Caco-2 (cell line): ENCODE data around the gene PCNP. TPM values are rescaled to one million over a fixed set of nuclear protein-coding genes. Genes with fewer than 3 reads are reported as not detected.

Source experiments
- Bru-seq: library from RNA; stranded (reverse); fragments of 400-500 nt; gene quantifications from one replicate; lab custom pipeline; 2021; lab: Mats Ljungman, UMichigan
- BruChase-seq, 2 experiments: library from RNA; stranded (reverse); fragments of 400-500 nt; gene quantifications; one replicate each; lab custom pipeline; 2021; lab: Mats Ljungman, UMichigan
- BruUV-seq: library from RNA; stranded (reverse); fragments of 400-500 nt; replicated peaks from 2 replicates; lab custom pipeline; 2021; lab: Mats Ljungman, UMichigan
- CTCF ChIA-PET: fragments of 300-600 bp; sonication (Branson Sonifier 250); formaldehyde crosslinking; loops from one replicate; lab custom pipeline; 2022; ENCODE audit warnings: antibody characterized with exemption; lab: Charles Lee
- POLR2A ChIA-PET: fragments of 300-600 bp; sonication (Branson Sonifier 250); formaldehyde crosslinking; loops from one replicate; lab custom pipeline; 2022; ENCODE audit warnings: antibody characterized with exemption; lab: Charles Lee
- DNase-seq, 2 experiments: peaks; one replicate each; pipeline versions ENCODE4 v3.0.0 to v3.0.0-alpha.2; 2020 to 2022
- H3K27me3 ChIP-seq: replicated peaks from 2 replicates; pipeline ENCODE4 v1.6.0; 2011; ENCODE audit warnings: low read length; ENCODE audit not compliant: control insufficient read depth, insufficient read depth
- H3K36me3 ChIP-seq: 2 replicates; pipeline ENCODE4 v1.5.1; 2011; ENCODE audit warnings: low read length; ENCODE audit not compliant: control insufficient read depth, insufficient read depth
- H3K4me1 ChIP-seq: fragments of 250-450 bp; sonication (Bioruptor Pico); 2 replicates; pipeline ENCODE4 v1.5.1; 2020; ENCODE audit warnings: mild to moderate bottlenecking
- H3K4me3 ChIP-seq: 2 replicates; pipeline ENCODE4 v1.5.1; 2011; ENCODE audit warnings: low read depth, mild to moderate bottlenecking, control low read depth, low read length
- H3K9me3 ChIP-seq: fragments of 250-450 bp; sonication (Bioruptor Pico); 2 replicates; pipeline ENCODE4 v1.5.1; 2020; ENCODE audit warnings: mild to moderate bottlenecking, moderate library complexity
- H3K27ac Mint-ChIP-seq: one replicate; pipeline ENCODE4 v1.8.0; 2022; ENCODE audit warnings: mixed read lengths; ENCODE audit not compliant: unreplicated experiment
- H3K27me3 Mint-ChIP-seq: one replicate; pipeline ENCODE4 v1.8.0; 2022; ENCODE audit warnings: mixed read lengths; ENCODE audit not compliant: insufficient read depth, unreplicated experiment
- H3K36me3 Mint-ChIP-seq: one replicate; pipeline ENCODE4 v1.8.0; 2022; ENCODE audit warnings: mild to moderate bottlenecking, mixed read lengths; ENCODE audit not compliant: insufficient read depth, unreplicated experiment
- H3K4me1 Mint-ChIP-seq: one replicate; pipeline ENCODE4 v1.8.0; 2022; ENCODE audit warnings: low read depth, mixed read lengths; ENCODE audit not compliant: unreplicated experiment
- H3K4me3 Mint-ChIP-seq: one replicate; pipeline ENCODE4 v1.8.0; 2022; ENCODE audit warnings: mild to moderate bottlenecking, moderate library complexity, mixed read lengths; ENCODE audit not compliant: unreplicated experiment
- H3K9me3 Mint-ChIP-seq: one replicate; pipeline ENCODE4 v1.8.0; 2022; ENCODE audit warnings: mixed read lengths; ENCODE audit not compliant: unreplicated experiment
- intact Hi-C: fragments of 100-400 bp; cut with micrococcal nuclease; formaldehyde crosslinking; loops from one replicate; pipeline ENCODE4 v1.10.0; 2022; ENCODE audit not compliant: unreplicated experiment
- long read RNA-seq: library from polyadenylated mRNA; stranded (forward); transcript quantifications from one replicate; pipeline ENCODE4 v2.0.0, GENCODE V29; 2022
- total RNA-seq: library from RNA; stranded (reverse); gene quantifications from 2 replicates; pipeline ENCODE4 v1.2.3, GENCODE V29; 2022
- TF ChIP-seq, protein P1 (sequence below), 2 experiments: fragments of 200-600 bp in 1 of 2; IDR thresholded peaks; 1 replicate in 1 of 2; 2 replicates in 1 of 2; pipeline versions ENCODE4 v1.5.1 to v1.8.0; 2011 to 2022; ENCODE audit warnings: antibody characterized with exemption in 1 of 2, control low read depth in 1 of 2, inconsistent platforms in 1 of 2, low read depth in 1 of 2, low read length in 1 of 2, mild to moderate bottlenecking in 1 of 2, moderate library complexity in 1 of 2; ENCODE audit not compliant: insufficient read depth in 1 of 2, severe bottlenecking in 1 of 2, unreplicated experiment in 1 of 2

The PCNP gene, protein sequence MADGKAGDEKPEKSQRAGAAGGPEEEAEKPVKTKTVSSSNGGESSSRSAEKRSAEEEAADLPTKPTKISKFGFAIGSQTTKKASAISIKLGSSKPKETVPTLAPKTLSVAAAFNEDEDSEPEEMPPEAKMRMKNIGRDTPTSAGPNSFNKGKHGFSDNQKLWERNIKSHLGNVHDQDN
- total RNA-seq (128 and 141 TPM in 2 replicates), Bru-seq, nascent RNA (percentile 95 among the genes with signal in this experiment), BruChase-seq, experiment 1, labeled RNA remaining after a 2-hour chase (percentile 96 among the genes with signal in this experiment), BruChase-seq, experiment 2, labeled RNA remaining after a 6-hour chase (percentile 98 among the genes with signal in this experiment)
- long read RNA-seq, transcript PCNP-201 (5 exons, 2,342 nt) = major isoform, 221 of 370 reads
- long read RNA-seq, transcript PCNP-207 (5 exons, 786 nt) = minor isoform, 8 of 370 reads
- long read RNA-seq, transcript PCNP-202 (5 exons, 2,165 nt) = minor isoform, 82 of 370 reads
- long read RNA-seq, transcript PCNP-204 (4 exons, 2,028 nt) = minor isoform, 10 of 370 reads
- long read RNA-seq, partial matches to known transcripts = 2 of 370 reads
- long read RNA-seq, other reads (novel, unspliced or antisense) = 42 of 370 reads

DNA sequence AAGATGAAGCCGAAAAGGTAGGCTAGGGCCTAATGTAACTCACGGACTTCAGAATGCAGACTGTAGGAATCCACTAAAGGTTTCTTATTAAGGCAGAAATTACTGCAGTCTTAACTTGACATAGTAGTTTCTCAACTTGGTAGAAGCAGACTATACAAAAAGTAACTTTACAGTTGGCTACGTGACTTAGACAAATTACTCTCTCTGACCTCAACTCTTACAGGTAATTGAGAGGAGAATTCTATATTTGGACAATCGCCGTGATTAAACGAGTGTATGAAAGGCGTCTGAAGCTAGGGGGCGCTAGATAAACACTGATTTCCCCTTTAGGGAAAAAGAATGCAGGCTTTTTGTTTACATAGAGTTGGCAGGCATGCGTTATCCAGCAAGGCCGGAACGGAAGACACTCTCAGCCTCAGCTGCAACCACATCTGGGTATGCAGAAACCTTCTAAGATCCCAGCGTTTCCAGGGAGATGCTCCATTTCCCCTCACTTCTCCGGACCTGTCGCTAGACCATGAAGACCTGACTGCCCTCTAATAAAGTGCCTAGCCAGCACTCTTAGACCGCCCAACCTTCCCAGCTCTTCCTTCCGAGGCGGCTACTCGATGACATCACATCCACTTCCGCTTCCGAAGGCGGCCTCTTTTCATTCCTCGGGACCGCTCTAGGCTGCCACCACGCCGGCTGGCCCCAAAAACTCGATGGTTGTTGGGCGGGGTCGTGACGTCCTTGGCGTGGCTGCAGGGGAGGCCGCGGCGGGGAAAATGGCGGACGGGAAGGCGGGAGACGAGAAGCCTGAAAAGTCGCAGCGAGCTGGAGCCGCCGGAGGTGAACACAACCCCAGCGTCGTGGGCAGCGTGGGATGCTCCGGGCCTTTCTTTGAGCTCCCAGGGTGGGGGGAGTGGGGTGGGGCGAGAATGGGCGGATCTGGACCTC lies at the start of gene PCNP:
TSS of gene PCNP (plus strand) at position 732 of the 939 bp plus-strand sequence. CDS start at position 768, 36 bp downstream.
- Mint-ChIP-seq H3K27ac (peak within 1 kb of the TSS; percentile 99), H3K4me3 (peak within 1 kb of the TSS; percentile 96), H3K4me1 (peaks cover 12% of the 10 kb centered on the region), H3K27me3 (no peaks in the 10 kb centered on the region), H3K36me3 (peaks cover 22% of the 10 kb centered on the region), H3K9me3 (no peaks in the 10 kb centered on the region)
- CTCF ChIA-PET = interaction anchor here (0.8 to 2.0 kb wide), 5 partner anchors 62 to 104 kb away, joined by 3 to 6 read pairs (median 3); partner anchors contain the start of gene ZBTB11
- TF ChIP-seq, protein P1, sequence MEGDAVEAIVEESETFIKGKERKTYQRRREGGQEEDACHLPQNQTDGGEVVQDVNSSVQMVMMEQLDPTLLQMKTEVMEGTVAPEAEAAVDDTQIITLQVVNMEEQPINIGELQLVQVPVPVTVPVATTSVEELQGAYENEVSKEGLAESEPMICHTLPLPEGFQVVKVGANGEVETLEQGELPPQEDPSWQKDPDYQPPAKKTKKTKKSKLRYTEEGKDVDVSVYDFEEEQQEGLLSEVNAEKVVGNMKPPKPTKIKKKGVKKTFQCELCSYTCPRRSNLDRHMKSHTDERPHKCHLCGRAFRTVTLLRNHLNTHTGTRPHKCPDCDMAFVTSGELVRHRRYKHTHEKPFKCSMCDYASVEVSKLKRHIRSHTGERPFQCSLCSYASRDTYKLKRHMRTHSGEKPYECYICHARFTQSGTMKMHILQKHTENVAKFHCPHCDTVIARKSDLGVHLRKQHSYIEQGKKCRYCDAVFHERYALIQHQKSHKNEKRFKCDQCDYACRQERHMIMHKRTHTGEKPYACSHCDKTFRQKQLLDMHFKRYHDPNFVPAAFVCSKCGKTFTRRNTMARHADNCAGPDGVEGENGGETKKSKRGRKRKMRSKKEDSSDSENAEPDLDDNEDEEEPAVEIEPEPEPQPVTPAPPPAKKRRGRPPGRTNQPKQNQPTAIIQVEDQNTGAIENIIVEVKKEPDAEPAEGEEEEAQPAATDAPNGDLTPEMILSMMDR (IDR thresholded peaks at IDR 0.05; ENCODE audit: insufficient read depth in 1 of 2, low read depth in 1 of 2, low read length in 1 of 2, severe bottlenecking in 1 of 2, unreplicated experiment in 1 of 2) = peak; percentile 68 to 80
- POLR2A ChIA-PET = interaction anchor here (0.5 to 2.3 kb wide), 11 partner anchors 10 to 650 kb away, joined by 3 to 34 read pairs (median 7); partner anchors contain the start of genes RPL24, SENP7, TRMT10C and ZBTB11
- TSS peak; percentile 94 for BruUV-seq
- no peaks in the 10 kb centered on the region for H3K27me3 ChIP-seq
- H3K9me3 ChIP-seq = no peaks in the 10 kb centered on the region
- peak; percentile 98 for DNase-seq
- intact Hi-C loops = loop anchor here (1.0 kb wide), 6 partner anchors 12 to 113 kb away; partner anchors contain the start of genes RPL24, SENP7, TRMT10C and ZBTB11
- peak within 1 kb of the TSS; percentile 76 for H3K4me3 ChIP-seq
- H3K36me3 ChIP-seq = no peaks in the 10 kb centered on the region
- peaks cover 26% of the 10 kb centered on the region for H3K4me1 ChIP-seq

DNA sequence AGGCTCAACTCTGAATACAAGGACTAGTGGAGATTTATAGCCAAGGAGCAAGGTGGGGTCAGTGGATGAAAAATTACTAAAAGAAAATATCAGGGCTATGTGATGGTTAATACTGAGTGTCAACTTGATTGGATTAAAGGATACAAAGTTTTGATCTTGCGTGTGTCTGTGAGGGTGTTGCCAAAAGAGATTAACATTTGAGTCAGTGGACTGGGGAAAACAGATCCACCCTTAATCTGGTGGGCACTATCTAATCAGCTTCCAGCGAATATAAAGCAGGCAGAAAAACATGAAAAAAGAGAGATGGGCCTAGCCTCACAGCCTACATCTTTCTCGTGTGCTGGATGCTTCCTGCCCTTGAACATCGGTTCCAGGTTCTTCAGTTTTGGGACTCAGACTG lies 46.5 kb upstream of the PCNP start:
- H3K27me3 Mint-ChIP-seq = no peaks in the 10 kb centered on the region
- Histone ChIP-seq H3K9me3 (0 out of 2 replicates have a peak, but pooled peaks cover 8% of the 10 kb centered on the region), H3K27me3 (no peaks in the 10 kb centered on the region), H3K36me3 (no peaks in the 10 kb centered on the region), H3K4me1 (peaks cover 3% of the 10 kb centered on the region), H3K4me3 (no peak overlapping the region)
- H3K4me1 Mint-ChIP-seq = peaks cover 6% of the 10 kb centered on the region
- H3K27ac Mint-ChIP-seq = no peak overlapping the region
- peaks cover 16% of the 10 kb centered on the region for H3K9me3 Mint-ChIP-seq
- no peak overlapping the region for H3K4me3 Mint-ChIP-seq
- intact Hi-C loops = no loop called here
- ChIA-PET POLR2A (no interaction called here), CTCF (no interaction called here)
- BruUV-seq = no TSS peak
- no peaks in the 10 kb centered on the region for H3K36me3 Mint-ChIP-seq
- DNase-seq = no peak
- TF ChIP-seq, protein P1 (IDR thresholded peaks at IDR 0.05; ENCODE audit: insufficient read depth in 1 of 2, low read depth in 1 of 2, low read length in 1 of 2, severe bottlenecking in 1 of 2, unreplicated experiment in 1 of 2) = no peak
